ENCODE measurements around the gene EPHA6.

DNA sequence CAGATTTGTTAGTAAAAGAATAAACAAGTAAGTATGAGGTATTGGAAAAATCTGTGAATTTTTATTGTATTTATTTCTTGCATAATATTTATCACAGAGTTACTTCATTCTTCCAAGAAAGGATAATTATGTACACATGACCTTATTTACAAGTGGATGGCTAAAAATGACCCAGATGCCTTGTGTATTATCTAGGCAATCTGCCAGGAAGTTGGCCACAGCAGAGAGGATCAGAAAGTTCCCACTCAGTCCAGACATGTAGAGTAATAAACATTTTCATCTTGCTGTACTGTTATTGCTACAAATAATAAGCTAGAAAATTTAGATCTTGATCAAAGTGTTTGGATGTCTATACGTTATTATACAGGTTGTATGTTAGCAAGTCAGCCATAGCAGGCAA lies 317.1 kb downstream of the EPHA6 start:
- TF ChIP-seq, protein P1, sequence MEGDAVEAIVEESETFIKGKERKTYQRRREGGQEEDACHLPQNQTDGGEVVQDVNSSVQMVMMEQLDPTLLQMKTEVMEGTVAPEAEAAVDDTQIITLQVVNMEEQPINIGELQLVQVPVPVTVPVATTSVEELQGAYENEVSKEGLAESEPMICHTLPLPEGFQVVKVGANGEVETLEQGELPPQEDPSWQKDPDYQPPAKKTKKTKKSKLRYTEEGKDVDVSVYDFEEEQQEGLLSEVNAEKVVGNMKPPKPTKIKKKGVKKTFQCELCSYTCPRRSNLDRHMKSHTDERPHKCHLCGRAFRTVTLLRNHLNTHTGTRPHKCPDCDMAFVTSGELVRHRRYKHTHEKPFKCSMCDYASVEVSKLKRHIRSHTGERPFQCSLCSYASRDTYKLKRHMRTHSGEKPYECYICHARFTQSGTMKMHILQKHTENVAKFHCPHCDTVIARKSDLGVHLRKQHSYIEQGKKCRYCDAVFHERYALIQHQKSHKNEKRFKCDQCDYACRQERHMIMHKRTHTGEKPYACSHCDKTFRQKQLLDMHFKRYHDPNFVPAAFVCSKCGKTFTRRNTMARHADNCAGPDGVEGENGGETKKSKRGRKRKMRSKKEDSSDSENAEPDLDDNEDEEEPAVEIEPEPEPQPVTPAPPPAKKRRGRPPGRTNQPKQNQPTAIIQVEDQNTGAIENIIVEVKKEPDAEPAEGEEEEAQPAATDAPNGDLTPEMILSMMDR (IDR thresholded peaks at IDR 0.05; ENCODE audit: borderline replicate concordance, extremely low read depth, low read length, poor library complexity, severe bottlenecking), result no peak
- no peak for TF ChIP-seq EZH2 (IDR thresholded peaks at IDR 0.05; ENCODE audit: borderline replicate concordance, low read depth, low read length, severe bottlenecking)

Data from DND-41 (cell line).